ENCODE results near the gene PRTG. TPM values are rescaled to one million over a fixed set of nuclear protein-coding genes. Genes with fewer than 3 reads are reported as not detected.

Gene PRTG
- total and polyA plus RNA-seq, 4 donors, result 0.68 to 21.9 (median 7.2) TPM

DNA sequence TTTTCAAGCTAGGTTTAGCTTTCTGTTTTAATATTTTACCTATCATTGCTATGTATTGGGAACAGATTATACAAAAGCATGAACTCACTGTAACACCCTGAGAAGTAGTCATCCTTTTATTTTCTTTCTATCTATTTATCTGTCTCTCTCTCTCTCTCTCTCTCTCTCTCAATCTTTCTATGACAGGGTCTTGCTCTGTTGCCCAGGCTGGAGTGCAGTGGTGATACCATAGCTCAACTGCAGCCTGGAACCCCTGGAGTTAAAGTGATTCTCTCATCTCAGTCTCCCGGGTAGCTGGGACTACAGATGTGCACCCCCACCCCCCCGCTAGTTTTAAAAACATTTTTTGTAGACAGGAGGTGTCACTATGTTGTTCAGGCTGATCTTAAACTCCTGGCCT is 28.9 kb downstream of the PRTG start:
- TF ChIP-seq, protein P1, sequence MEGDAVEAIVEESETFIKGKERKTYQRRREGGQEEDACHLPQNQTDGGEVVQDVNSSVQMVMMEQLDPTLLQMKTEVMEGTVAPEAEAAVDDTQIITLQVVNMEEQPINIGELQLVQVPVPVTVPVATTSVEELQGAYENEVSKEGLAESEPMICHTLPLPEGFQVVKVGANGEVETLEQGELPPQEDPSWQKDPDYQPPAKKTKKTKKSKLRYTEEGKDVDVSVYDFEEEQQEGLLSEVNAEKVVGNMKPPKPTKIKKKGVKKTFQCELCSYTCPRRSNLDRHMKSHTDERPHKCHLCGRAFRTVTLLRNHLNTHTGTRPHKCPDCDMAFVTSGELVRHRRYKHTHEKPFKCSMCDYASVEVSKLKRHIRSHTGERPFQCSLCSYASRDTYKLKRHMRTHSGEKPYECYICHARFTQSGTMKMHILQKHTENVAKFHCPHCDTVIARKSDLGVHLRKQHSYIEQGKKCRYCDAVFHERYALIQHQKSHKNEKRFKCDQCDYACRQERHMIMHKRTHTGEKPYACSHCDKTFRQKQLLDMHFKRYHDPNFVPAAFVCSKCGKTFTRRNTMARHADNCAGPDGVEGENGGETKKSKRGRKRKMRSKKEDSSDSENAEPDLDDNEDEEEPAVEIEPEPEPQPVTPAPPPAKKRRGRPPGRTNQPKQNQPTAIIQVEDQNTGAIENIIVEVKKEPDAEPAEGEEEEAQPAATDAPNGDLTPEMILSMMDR (IDR thresholded peaks at IDR 0.05; ENCODE audit: control extremely low read depth, extremely low read depth), result no peak
- Histone ChIP-seq H3K27ac (ENCODE audit: low read depth in 1 of 2, low read length in 1 of 2) (no peak overlapping the region), H3K4me1 (ENCODE audit: control insufficient read depth in 5 of 5, insufficient read depth in 5 of 5, low read length in 5 of 5) (peaks cover 0 to 3% (median 0%) of the 10 kb centered on the region in 5 donors), H3K9ac (ENCODE audit: insufficient read depth in 1 of 2, low read length in 2 of 2) (no peak overlapping the region), H3K27me3 (ENCODE audit: control insufficient read depth in 3 of 3, insufficient read depth in 3 of 3, low read length in 2 of 3) (no peaks in the 10 kb centered on the region), H3K9me3 (ENCODE audit: control insufficient read depth in 4 of 4, insufficient read depth in 3 of 4, low read length in 3 of 4) (no peaks in the 10 kb centered on the region), H3K4me3 (no peak overlapping the region), H3K36me3 (ENCODE audit: control insufficient read depth in 4 of 4, insufficient read depth in 4 of 4, low read length in 4 of 4) (no peaks in the 10 kb centered on the region)
- DNase-seq (no peak), ATAC-seq (ENCODE audit: insufficient read depth, low FRiP score) (no peak)
- WGBS, 2 donors, result 36 to 64% methylated on average over 2 of the region's 2 CpGs

DNA sequence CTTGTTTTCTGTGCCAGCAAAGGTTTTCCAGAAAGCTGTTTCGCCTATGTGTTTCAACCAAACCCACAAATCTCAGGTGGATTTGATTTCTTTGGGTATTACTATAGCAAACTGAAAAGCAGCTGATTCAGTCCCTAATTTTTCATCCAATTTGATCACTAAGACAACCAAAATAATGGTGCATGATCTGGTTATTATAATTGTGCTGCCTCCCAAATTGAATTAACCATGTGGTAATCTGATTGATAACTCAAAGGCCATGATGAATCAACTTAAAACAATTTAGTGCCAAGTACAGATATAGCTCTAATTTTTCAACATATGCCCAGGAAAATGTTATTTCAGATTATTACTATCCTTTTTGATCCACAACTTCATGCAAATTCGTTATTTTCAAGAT is 30.6 kb downstream of the PRTG start:
- WGBS, 2 donors, result 93 to 96% methylated on average over 2 of the region's 2 CpGs
- no peaks in the 10 kb centered on the region for H3K27me3 ChIP-seq (ENCODE audit: control insufficient read depth in 3 of 3, insufficient read depth in 3 of 3, low read length in 2 of 3)
- no peak for ATAC-seq (ENCODE audit: insufficient read depth, low FRiP score)

DNA sequence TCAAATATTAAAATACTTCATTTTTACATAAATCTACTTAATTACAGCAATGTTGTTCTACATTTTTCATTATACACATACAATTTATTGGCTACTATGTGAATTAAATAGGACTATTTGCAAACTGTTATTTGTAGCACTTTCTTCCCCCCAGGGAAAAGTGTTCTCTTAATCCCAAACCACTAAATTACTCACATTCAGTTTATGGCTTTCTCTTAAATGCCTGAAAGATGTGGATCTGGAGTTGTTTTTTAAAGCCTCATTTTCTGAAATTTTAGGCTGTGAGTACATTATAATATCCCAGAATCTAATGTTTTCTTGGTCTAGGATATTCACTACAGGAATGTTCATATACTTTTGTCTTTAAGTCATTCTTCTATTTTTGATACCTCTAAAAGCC is 32.7 kb downstream of the PRTG start:
- Histone ChIP-seq H3K27ac (ENCODE audit: low read depth in 1 of 2, low read length in 1 of 2) (no peak overlapping the region), H3K9me3 (ENCODE audit: control insufficient read depth in 4 of 4, insufficient read depth in 3 of 4, low read length in 3 of 4) (no peaks in the 10 kb centered on the region), H3K4me1 (ENCODE audit: control insufficient read depth in 5 of 5, insufficient read depth in 5 of 5, low read length in 5 of 5) (peaks cover 0 to 3% (median 0%) of the 10 kb centered on the region in 5 donors), H3K27me3 (ENCODE audit: control insufficient read depth in 3 of 3, insufficient read depth in 3 of 3, low read length in 2 of 3) (no peaks in the 10 kb centered on the region), H3K36me3 (ENCODE audit: control insufficient read depth in 4 of 4, insufficient read depth in 4 of 4, low read length in 4 of 4) (no peaks in the 10 kb centered on the region), H3K9ac (ENCODE audit: insufficient read depth in 1 of 2, low read length in 2 of 2) (no peak overlapping the region), H3K4me3 (no peak overlapping the region)
- DNase-seq (no peak), ATAC-seq (ENCODE audit: insufficient read depth, low FRiP score) (no peak)
- TF ChIP-seq, protein P1 (IDR thresholded peaks at IDR 0.05; ENCODE audit: control extremely low read depth, extremely low read depth), result no peak

More for the DNA sequence above, 30.6 kb downstream of the PRTG start:
- Histone ChIP-seq H3K9me3 (ENCODE audit: control insufficient read depth in 4 of 4, insufficient read depth in 3 of 4, low read length in 3 of 4) (no peaks in the 10 kb centered on the region), H3K27ac (ENCODE audit: low read depth in 1 of 2, low read length in 1 of 2) (no peak overlapping the region), H3K9ac (ENCODE audit: insufficient read depth in 1 of 2, low read length in 2 of 2) (no peak overlapping the region), H3K4me3 (no peak overlapping the region), H3K4me1 (ENCODE audit: control insufficient read depth in 5 of 5, insufficient read depth in 5 of 5, low read length in 5 of 5) (peaks cover 0 to 3% (median 0%) of the 10 kb centered on the region in 5 donors), H3K36me3 (ENCODE audit: control insufficient read depth in 4 of 4, insufficient read depth in 4 of 4, low read length in 4 of 4) (no peaks in the 10 kb centered on the region)
- TF ChIP-seq, protein P1 (IDR thresholded peaks at IDR 0.05; ENCODE audit: control extremely low read depth, extremely low read depth), result no peak
- no peak for DNase-seq

DNA sequence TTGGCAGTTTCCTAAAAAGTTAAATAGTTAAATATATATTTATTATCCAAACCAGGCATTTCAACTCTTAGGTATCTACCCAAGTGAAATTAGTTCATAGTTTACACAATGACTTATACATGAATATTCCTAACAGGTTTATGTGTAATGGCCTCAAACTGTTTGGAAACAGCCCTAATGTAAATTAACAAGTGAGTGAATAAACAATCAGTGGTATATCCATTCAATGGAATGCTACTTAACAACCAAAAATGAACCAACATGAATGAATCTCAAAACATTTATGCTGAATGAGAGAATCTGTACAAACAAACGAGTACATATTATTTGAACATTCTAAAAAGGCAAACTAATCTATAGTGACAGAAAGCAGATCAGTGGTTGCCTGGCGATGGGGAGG is 33.5 kb downstream of the PRTG start:
- Histone ChIP-seq H3K4me1 (ENCODE audit: control insufficient read depth in 5 of 5, insufficient read depth in 5 of 5, low read length in 5 of 5) (peaks cover 0 to 3% (median 0%) of the 10 kb centered on the region in 5 donors), H3K4me3 (no peak overlapping the region), H3K27me3 (ENCODE audit: control insufficient read depth in 3 of 3, insufficient read depth in 3 of 3, low read length in 2 of 3) (no peaks in the 10 kb centered on the region), H3K9ac (ENCODE audit: insufficient read depth in 1 of 2, low read length in 2 of 2) (no peak overlapping the region), H3K27ac (ENCODE audit: low read depth in 1 of 2, low read length in 1 of 2) (no peak overlapping the region), H3K9me3 (ENCODE audit: control insufficient read depth in 4 of 4, insufficient read depth in 3 of 4, low read length in 3 of 4) (no peaks in the 10 kb centered on the region), H3K36me3 (ENCODE audit: control insufficient read depth in 4 of 4, insufficient read depth in 4 of 4, low read length in 4 of 4) (no peaks in the 10 kb centered on the region)
- WGBS, 2 donors, result 45 to 48% methylated on average over 2 of the region's 2 CpGs
- TF ChIP-seq, protein P1 (IDR thresholded peaks at IDR 0.05; ENCODE audit: control extremely low read depth, extremely low read depth), result no peak
- ATAC-seq (ENCODE audit: insufficient read depth, low FRiP score) (no peak), DNase-seq (no peak)

All from lung (tissue), 12 donors.